Heart left ventricle (tissue), 13 donors: ENCODE results near the gene AFF3.

Experiments used
- POLR2A ChIP-seq, 2 donors: fragments of 450-650 bp; IDR thresholded peaks; one replicate each; pipeline ENCODE4 v1.6.1; 2017; ENCODE audit warnings: antibody characterized with exemption in 2 of 2, mild to moderate bottlenecking in 2 of 2, moderate library complexity in 2 of 2
- TF ChIP-seq, protein P1 (sequence below), 12 donors: fragments of 200-600 bp; sonication (generic) in 4 of 12; IDR thresholded peaks; one replicate each; pipeline versions ENCODE4 v1.5.0 to v1.8.0; 2018 to 2022; ENCODE audit warnings: antibody characterized with exemption in 12 of 12, mild to moderate bottlenecking in 5 of 12
- donor health status: ischemic (EF 13 %, LVEDD 7.1; RV severe dilation, severe dysfunction).
- donor health status: DM: no; HTN: yes; CAD: no.
- donor health status: DM: no; HTN: no; CAD: no.
- donor health status: ischemic (EF 25% LVEDD 6.9; RV normal size, moderate dysfunction).
- donor health status: ischemic (EF 25% LVEDD 5.7; RV mildly dilated, moderate dysfunction).
- donor health status: ischemic (EF 35%, LVEDD 5.7; RV mildly dilated, moderate dysfunction).
- donor health status: nonischemic (EF 11% LVEDD 7.7; RV severe dilation, severe dysfunction).
- donor health status: DM: yes; HTN: yes; CAD: no.
- donor health status: PGD.
- donor health status: ischemic (EF 29% LVEDD 5.4; RV normal size, mild dysfunction).
- donor health status: nonischemic (EF 23%, LVEDD 6.1; RV moderate dilation, normal function).

DNA sequence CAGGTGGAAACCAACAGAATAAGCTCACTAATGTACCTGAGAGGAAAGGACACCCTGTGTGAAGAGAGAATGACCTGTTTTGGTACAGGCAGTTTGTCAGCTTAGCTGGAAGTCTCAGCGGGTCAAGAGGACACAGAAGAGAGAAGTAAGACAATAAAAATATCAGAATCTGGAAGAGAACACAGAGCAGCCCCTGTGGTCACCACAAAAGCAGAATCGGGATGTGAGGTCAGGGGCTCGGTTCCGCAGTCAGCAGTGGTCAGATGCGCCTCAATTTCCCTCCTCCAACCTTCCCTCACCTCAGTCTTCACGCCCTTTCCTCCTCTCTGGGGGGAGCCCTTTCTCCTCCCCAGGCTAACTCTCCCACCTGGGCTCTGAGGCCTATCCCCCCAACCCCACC, 122.9 kb downstream of the AFF3 start:
- TF ChIP-seq, protein P1, sequence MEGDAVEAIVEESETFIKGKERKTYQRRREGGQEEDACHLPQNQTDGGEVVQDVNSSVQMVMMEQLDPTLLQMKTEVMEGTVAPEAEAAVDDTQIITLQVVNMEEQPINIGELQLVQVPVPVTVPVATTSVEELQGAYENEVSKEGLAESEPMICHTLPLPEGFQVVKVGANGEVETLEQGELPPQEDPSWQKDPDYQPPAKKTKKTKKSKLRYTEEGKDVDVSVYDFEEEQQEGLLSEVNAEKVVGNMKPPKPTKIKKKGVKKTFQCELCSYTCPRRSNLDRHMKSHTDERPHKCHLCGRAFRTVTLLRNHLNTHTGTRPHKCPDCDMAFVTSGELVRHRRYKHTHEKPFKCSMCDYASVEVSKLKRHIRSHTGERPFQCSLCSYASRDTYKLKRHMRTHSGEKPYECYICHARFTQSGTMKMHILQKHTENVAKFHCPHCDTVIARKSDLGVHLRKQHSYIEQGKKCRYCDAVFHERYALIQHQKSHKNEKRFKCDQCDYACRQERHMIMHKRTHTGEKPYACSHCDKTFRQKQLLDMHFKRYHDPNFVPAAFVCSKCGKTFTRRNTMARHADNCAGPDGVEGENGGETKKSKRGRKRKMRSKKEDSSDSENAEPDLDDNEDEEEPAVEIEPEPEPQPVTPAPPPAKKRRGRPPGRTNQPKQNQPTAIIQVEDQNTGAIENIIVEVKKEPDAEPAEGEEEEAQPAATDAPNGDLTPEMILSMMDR (IDR thresholded peaks at IDR 0.05) = no peak
- TF ChIP-seq POLR2A (IDR thresholded peaks at IDR 0.05) = no peak
